ENCODE data around the gene NEK5.

- TF ChIP-seq POLR2A (IDR thresholded peaks at IDR 0.05) (no peak), CTCF (IDR thresholded peaks at IDR 0.05) (no peak)
Observed at GRCh38 chr13:52109116-52109670, 19.7 kb downstream of the NEK5 start.
